ENCODE results near the gene MYO7A.

DNA sequence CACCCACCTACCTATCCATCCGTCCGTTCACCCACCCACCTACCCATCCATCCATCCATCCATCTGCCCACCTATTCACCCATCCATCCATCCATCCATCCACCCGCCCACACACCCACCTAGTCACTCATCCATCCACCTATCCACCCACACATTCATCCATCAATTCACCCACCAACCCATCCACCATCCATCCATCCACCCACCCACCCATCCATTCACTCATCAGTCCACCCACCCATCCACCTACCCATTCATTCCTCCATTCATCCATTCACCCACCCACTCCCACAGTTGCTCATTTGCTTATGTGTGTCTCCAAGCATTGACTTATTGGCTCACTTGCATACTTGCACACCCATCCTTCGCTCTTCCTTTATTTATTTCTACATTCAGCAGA is 50.1 kb downstream of the MYO7A start:
- TF ChIP-seq, protein P1, sequence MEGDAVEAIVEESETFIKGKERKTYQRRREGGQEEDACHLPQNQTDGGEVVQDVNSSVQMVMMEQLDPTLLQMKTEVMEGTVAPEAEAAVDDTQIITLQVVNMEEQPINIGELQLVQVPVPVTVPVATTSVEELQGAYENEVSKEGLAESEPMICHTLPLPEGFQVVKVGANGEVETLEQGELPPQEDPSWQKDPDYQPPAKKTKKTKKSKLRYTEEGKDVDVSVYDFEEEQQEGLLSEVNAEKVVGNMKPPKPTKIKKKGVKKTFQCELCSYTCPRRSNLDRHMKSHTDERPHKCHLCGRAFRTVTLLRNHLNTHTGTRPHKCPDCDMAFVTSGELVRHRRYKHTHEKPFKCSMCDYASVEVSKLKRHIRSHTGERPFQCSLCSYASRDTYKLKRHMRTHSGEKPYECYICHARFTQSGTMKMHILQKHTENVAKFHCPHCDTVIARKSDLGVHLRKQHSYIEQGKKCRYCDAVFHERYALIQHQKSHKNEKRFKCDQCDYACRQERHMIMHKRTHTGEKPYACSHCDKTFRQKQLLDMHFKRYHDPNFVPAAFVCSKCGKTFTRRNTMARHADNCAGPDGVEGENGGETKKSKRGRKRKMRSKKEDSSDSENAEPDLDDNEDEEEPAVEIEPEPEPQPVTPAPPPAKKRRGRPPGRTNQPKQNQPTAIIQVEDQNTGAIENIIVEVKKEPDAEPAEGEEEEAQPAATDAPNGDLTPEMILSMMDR (IDR thresholded peaks at IDR 0.05), result no peak
- no peak for TF ChIP-seq POLR2A (IDR thresholded peaks at IDR 0.05)

All from body of pancreas (tissue), 4 donors.